Lower leg skin (tissue), 3 donors: ENCODE measurements around the gene ILDR2.

ENCODE experiments used
- POLR2A ChIP-seq, 2 donors: fragments of 450-650 bp; IDR thresholded peaks; one replicate each; pipeline ENCODE4 v1.6.1; 2016 to 2017; ENCODE audit warnings: antibody characterized with exemption in 2 of 2, mild to moderate bottlenecking in 1 of 2, moderate library complexity in 1 of 2
- TF ChIP-seq, protein P1 (sequence below), 3 donors: fragments of 450-650 bp; IDR thresholded peaks; one replicate each; pipeline ENCODE4 v1.5.1; 2016; ENCODE audit warnings: antibody characterized with exemption in 3 of 3, mild to moderate bottlenecking in 3 of 3, moderate library complexity in 2 of 3

DNA sequence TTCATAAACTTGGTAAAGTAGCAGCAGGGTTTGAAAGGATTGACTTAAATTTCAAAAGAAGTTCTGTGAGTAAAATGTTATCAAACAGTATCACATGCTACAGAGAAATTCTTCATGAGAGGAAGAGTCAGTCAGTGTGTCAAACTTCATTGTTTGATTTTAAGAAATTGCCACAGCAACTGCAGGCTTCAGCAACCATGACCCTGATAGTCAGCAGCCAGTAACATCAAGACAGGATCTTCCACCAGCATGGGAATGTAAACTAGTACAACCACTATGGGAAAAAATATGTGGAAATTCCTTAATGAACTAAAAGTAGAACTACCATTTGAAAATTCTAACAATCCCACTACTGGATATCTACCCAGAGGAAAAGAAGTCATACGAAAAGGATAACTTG is 25.2 kb upstream of the ILDR2 start:
- TF ChIP-seq, protein P1, sequence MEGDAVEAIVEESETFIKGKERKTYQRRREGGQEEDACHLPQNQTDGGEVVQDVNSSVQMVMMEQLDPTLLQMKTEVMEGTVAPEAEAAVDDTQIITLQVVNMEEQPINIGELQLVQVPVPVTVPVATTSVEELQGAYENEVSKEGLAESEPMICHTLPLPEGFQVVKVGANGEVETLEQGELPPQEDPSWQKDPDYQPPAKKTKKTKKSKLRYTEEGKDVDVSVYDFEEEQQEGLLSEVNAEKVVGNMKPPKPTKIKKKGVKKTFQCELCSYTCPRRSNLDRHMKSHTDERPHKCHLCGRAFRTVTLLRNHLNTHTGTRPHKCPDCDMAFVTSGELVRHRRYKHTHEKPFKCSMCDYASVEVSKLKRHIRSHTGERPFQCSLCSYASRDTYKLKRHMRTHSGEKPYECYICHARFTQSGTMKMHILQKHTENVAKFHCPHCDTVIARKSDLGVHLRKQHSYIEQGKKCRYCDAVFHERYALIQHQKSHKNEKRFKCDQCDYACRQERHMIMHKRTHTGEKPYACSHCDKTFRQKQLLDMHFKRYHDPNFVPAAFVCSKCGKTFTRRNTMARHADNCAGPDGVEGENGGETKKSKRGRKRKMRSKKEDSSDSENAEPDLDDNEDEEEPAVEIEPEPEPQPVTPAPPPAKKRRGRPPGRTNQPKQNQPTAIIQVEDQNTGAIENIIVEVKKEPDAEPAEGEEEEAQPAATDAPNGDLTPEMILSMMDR (IDR thresholded peaks at IDR 0.05): no peak
- TF ChIP-seq POLR2A (IDR thresholded peaks at IDR 0.05): no peak
